HCT116 (cell line): Measurements from ENCODE around the gene TRIM41. TPM values are rescaled to one million over a fixed set of nuclear protein-coding genes. Genes with fewer than 3 reads are reported as not detected.

Experiments used
- ATAC-seq: fragments of 200-7000 bp; cut with Tn5 transposase; 2 replicates; pipeline ENCODE4 v1.9.1; 2020; ENCODE audit warnings: mild to moderate bottlenecking, moderate library complexity
- BruUV-seq: library from RNA; stranded (reverse); fragments of 400-500 nt; replicated peaks from 2 replicates; lab custom pipeline; 2021; lab: Mats Ljungman, UMichigan
- CTCF ChIA-PET: fragments of 300-600 bp; sonication (Branson Sonifier 250); formaldehyde crosslinking; loops from one replicate; lab custom pipeline; 2021; ENCODE audit warnings: antibody characterized with exemption; lab: Charles Lee
- POLR2A ChIA-PET: fragments of 300-600, 350-600 bp; sonication (Branson Sonifier 250); formaldehyde crosslinking; loops from one replicate; lab custom pipeline; 2021; ENCODE audit warnings: antibody characterized with exemption; lab: Charles Lee
- RAD21 ChIA-PET, 2 experiments: fragments of 300-600 bp; sonication (Branson Sonifier 250); formaldehyde crosslinking; loops; one replicate each; lab custom pipeline; 2023; ENCODE audit warnings: low total read pairs in 2 of 2; ENCODE audit not compliant: uncharacterized antibody in 2 of 2, unreplicated experiment in 2 of 2, low non-redundant PET in 1 of 2; lab: Charles Lee
- DNase-seq: peaks from one replicate; pipeline ENCODE4 v3.0.0-alpha.2; 2010; ENCODE audit warnings: low read depth, low spot score
- H2AFZ ChIP-seq: fragments of 200-600 bp; shearing (Covaris generic), sonication (generic); 2 replicates; pipeline ENCODE4 v1.6.1; 2017; ENCODE audit warnings: low read depth, mixed run types, mixed read lengths, antibody characterized with exemption, low read length; ENCODE audit not compliant: poor library complexity, severe bottlenecking
- H3K27ac ChIP-seq: 2 replicates; pipeline ENCODE4 v1.5.1; 2012; ENCODE audit warnings: low read depth, low read length
- H3K27me3 ChIP-seq: fragments of 200-600 bp; sonication (generic); 2 replicates; pipeline ENCODE4 v1.6.1; 2016; ENCODE audit warnings: mixed run types, low read length, mixed read lengths; ENCODE audit not compliant: insufficient read depth
- H3K36me3 ChIP-seq, 2 experiments: fragments of 200-500 bp in 1 of 2; fragments of 200-600 bp in 1 of 2; sonication (Bioruptor generic) in 1 of 2; sonication (generic) in 1 of 2; 2 replicates each; pipeline versions ENCODE4 v1.5.1 to v1.6.1; 2014 to 2016; ENCODE audit warnings: low read length in 2 of 2, inconsistent platforms in 1 of 2, mixed read lengths in 1 of 2, mixed run types in 1 of 2; ENCODE audit not compliant: insufficient read depth in 2 of 2, control insufficient read depth in 1 of 2
- H3K4me1 ChIP-seq, 2 experiments: fragments of 200-600 bp in 1 of 2; sonication (generic) in 1 of 2; 2 replicates each; pipeline versions ENCODE4 v1.5.1 to v1.6.1; 2012 to 2017; ENCODE audit warnings: low read length in 2 of 2, inconsistent platforms in 1 of 2, mild to moderate bottlenecking in 1 of 2, mixed read lengths in 1 of 2, mixed run types in 1 of 2, moderate library complexity in 1 of 2; ENCODE audit not compliant: insufficient read depth in 2 of 2, control insufficient read depth in 1 of 2
- H3K4me2 ChIP-seq: fragments of 200-600 bp; sonication (generic); 2 replicates; pipeline ENCODE4 v1.6.1; 2017; ENCODE audit warnings: mixed run types, low read length, mixed read lengths
- H3K4me3 ChIP-seq, 2 experiments: fragments of 200-600 bp in 1 of 2; sonication (generic) in 1 of 2; replicated peaks in 1 of 2; 2 replicates each; pipeline ENCODE4 v1.5.1; 2011 to 2016; ENCODE audit warnings: low read length in 2 of 2, control low read depth in 1 of 2, low read depth in 1 of 2, mild to moderate bottlenecking in 1 of 2, mixed read lengths in 1 of 2, mixed run types in 1 of 2
- H3K79me2 ChIP-seq: fragments of 200-600 bp; sonication (generic); 2 replicates; pipeline ENCODE4 v1.6.1; 2017; ENCODE audit warnings: mild to moderate bottlenecking, mixed run types, low read length, moderate library complexity, mixed read lengths; ENCODE audit not compliant: insufficient read depth
- H3K9ac ChIP-seq: fragments of 200-600 bp; sonication (generic); 2 replicates; pipeline ENCODE4 v1.6.1; 2016; ENCODE audit warnings: low read length, mixed read lengths
- H3K9me2 ChIP-seq: fragments of 200-600 bp; sonication (generic), shearing (Covaris generic); 2 replicates; pipeline ENCODE4 v1.6.1; 2017; ENCODE audit warnings: mixed run types, mild to moderate bottlenecking, moderate library complexity; ENCODE audit not compliant: insufficient read depth
- H3K9me3 ChIP-seq, 2 experiments: fragments of 200-500 bp in 1 of 2; fragments of 200-600 bp in 1 of 2; sonication (Bioruptor generic) in 1 of 2; sonication (generic) in 1 of 2; 2 replicates each; pipeline ENCODE4 v1.6.1; 2014 to 2017; ENCODE audit warnings: low read length in 2 of 2, mixed read lengths in 2 of 2, inconsistent platforms in 1 of 2, low read depth in 1 of 2, mild to moderate bottlenecking in 1 of 2, mixed run types in 1 of 2, moderate library complexity in 1 of 2; ENCODE audit not compliant: control insufficient read depth in 1 of 2, insufficient read depth in 1 of 2
- H4K20me1 ChIP-seq: fragments of 200-600 bp; sonication (generic), shearing (Covaris generic); 2 replicates; pipeline ENCODE4 v1.6.1; 2017; ENCODE audit warnings: mixed run types, mild to moderate bottlenecking, moderate library complexity; ENCODE audit not compliant: insufficient read depth
- CEBPB ChIP-seq: IDR thresholded peaks from 2 replicates; pipeline ENCODE4 v1.6.1; 2012; ENCODE audit warnings: low read depth
- EGR1 ChIP-seq: IDR thresholded peaks from 2 replicates; pipeline ENCODE4 v1.6.1; 2012; ENCODE audit warnings: low read depth
- FOSL1 ChIP-seq: IDR thresholded peaks from 2 replicates; pipeline ENCODE4 v1.6.1; 2012; ENCODE audit warnings: low read depth
- POLR2A ChIP-seq: IDR thresholded peaks from 2 replicates; pipeline ENCODE4 v1.7.0; 2011; ENCODE audit warnings: borderline replicate concordance; ENCODE audit not compliant: insufficient read depth, insufficient read length; ENCODE audit errors: extremely low read depth
- POLR2AphosphoS5 ChIP-seq: IDR thresholded peaks from 2 replicates; pipeline ENCODE4 v1.6.1; 2011; ENCODE audit warnings: mild to moderate bottlenecking, low read depth, low read length, moderate library complexity
- RAD21 ChIP-seq: IDR thresholded peaks from 2 replicates; pipeline ENCODE4 v1.6.1; 2012; ENCODE audit warnings: low read depth, mild to moderate bottlenecking
- SIN3A ChIP-seq: IDR thresholded peaks from 2 replicates; pipeline ENCODE4 v1.6.1; 2012; ENCODE audit warnings: low read depth
- SP1 ChIP-seq: IDR thresholded peaks from 2 replicates; pipeline ENCODE4 v1.6.1; 2012; ENCODE audit warnings: low read depth
- SRF ChIP-seq: IDR thresholded peaks from 2 replicates; pipeline ENCODE4 v1.6.1; 2012; ENCODE audit warnings: low read depth
- TCF7L2 ChIP-seq: IDR thresholded peaks from 2 replicates; pipeline ENCODE4 v1.7.0; 2011; ENCODE audit warnings: borderline replicate concordance, inconsistent platforms; ENCODE audit not compliant: insufficient read depth, insufficient read length; ENCODE audit errors: extremely low read depth
- ZNF274 ChIP-seq: fragments of 200-500 bp; sonication (Bioruptor generic); IDR thresholded peaks from 2 replicates; pipeline ENCODE4 v1.6.1; 2014; ENCODE audit warnings: mild to moderate bottlenecking, low read depth, low read length, inconsistent platforms
- intact Hi-C: fragments of 100-400 bp; cut with micrococcal nuclease; formaldehyde crosslinking; loops from 2 replicates; pipeline ENCODE4 v1.10.0; 2022
- total RNA-seq: library from RNA; stranded (reverse); gene quantifications from one replicate; pipeline ENCODE4 v1.2.1, GENCODE V29; 2021; ENCODE audit not compliant: unreplicated experiment
- TF ChIP-seq, protein P1 (sequence below): IDR thresholded peaks from 2 replicates; pipeline ENCODE4 v1.6.1; 2012; ENCODE audit warnings: low read depth
- TF ChIP-seq, protein P2 (sequence below): IDR thresholded peaks from 2 replicates; pipeline ENCODE4 v1.6.1; 2011; ENCODE audit warnings: mild to moderate bottlenecking, low read length, moderate library complexity; ENCODE audit not compliant: insufficient replicate concordance; ENCODE audit errors: extremely low read depth

Gene TRIM41
- total RNA-seq, 1 experiment from 2014 or later = 51.8 TPM

DNA sequence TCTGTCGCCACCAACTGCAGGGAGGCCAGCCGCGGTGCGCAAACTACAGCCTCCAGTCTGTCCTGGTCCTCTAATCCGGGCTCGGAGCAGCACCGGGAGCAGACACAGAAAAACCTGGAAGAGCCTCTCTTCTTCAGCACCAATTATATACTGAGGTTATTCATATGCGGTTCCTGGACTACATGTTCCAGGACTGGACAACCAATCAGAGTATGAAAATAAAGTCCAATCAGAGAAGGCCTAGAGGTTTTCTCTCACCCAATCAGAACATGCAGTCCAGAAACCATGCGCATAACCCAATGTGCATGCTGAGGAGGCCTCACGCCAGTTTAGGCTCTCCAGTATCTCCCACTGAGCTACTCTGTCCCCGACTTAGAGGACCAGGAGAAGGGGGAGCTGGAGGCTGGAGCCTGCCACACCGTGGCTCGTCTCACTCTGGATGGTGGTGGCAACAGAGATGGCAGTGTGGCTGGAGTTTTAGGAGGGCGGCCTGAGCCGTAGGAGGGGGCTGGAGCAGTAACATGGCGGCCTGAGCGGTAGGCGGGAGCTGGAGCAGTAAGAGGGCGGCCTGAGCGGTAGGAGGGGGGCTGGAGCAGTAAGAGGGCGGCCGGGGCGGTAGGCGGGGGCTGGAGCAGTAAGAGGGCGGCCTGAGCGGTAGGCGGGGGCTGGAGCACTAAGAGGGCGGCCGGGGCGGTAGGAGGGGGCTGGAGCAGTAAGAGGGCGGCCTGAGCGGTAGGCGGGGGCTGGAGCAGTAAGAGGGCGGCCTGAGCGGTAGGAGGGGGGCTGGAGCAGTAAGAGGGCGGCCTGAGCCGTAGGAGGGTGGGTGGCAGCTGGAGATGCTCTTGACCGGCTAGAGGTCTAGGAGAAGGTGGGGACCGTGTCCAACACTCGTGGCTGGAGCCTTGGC lies 58.2 kb downstream of the TRIM41 start:
- no peak overlapping the region for H3K4me2 ChIP-seq
- RAD21 ChIA-PET = no interaction called here

More for the DNA sequence above, 58.2 kb downstream of the TRIM41 start:
- H3K4me3 ChIP-seq = no peak overlapping the region
- POLR2A ChIA-PET = no interaction called here
- no peaks in the 10 kb centered on the region for H3K27me3 ChIP-seq
- H3K9me3 ChIP-seq = no peaks in the 10 kb centered on the region
- H3K27ac ChIP-seq = no peak overlapping the region
- TF ChIP-seq EGR1 = no peak
- TF ChIP-seq CEBPB = no peak
- no peak for TF ChIP-seq POLR2AphosphoS5
- TF ChIP-seq SIN3A = no peak
- TF ChIP-seq RAD21 = no peak
- no peak for TF ChIP-seq SP1
- no peak for TF ChIP-seq FOSL1
- TF ChIP-seq TCF7L2 = no peak
- TF ChIP-seq, protein P1, sequence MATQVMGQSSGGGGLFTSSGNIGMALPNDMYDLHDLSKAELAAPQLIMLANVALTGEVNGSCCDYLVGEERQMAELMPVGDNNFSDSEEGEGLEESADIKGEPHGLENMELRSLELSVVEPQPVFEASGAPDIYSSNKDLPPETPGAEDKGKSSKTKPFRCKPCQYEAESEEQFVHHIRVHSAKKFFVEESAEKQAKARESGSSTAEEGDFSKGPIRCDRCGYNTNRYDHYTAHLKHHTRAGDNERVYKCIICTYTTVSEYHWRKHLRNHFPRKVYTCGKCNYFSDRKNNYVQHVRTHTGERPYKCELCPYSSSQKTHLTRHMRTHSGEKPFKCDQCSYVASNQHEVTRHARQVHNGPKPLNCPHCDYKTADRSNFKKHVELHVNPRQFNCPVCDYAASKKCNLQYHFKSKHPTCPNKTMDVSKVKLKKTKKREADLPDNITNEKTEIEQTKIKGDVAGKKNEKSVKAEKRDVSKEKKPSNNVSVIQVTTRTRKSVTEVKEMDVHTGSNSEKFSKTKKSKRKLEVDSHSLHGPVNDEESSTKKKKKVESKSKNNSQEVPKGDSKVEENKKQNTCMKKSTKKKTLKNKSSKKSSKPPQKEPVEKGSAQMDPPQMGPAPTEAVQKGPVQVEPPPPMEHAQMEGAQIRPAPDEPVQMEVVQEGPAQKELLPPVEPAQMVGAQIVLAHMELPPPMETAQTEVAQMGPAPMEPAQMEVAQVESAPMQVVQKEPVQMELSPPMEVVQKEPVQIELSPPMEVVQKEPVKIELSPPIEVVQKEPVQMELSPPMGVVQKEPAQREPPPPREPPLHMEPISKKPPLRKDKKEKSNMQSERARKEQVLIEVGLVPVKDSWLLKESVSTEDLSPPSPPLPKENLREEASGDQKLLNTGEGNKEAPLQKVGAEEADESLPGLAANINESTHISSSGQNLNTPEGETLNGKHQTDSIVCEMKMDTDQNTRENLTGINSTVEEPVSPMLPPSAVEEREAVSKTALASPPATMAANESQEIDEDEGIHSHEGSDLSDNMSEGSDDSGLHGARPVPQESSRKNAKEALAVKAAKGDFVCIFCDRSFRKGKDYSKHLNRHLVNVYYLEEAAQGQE = no peak
- TF ChIP-seq ZNF274 = no peak
- no peak for TF ChIP-seq SRF
- TF ChIP-seq, protein P2, sequence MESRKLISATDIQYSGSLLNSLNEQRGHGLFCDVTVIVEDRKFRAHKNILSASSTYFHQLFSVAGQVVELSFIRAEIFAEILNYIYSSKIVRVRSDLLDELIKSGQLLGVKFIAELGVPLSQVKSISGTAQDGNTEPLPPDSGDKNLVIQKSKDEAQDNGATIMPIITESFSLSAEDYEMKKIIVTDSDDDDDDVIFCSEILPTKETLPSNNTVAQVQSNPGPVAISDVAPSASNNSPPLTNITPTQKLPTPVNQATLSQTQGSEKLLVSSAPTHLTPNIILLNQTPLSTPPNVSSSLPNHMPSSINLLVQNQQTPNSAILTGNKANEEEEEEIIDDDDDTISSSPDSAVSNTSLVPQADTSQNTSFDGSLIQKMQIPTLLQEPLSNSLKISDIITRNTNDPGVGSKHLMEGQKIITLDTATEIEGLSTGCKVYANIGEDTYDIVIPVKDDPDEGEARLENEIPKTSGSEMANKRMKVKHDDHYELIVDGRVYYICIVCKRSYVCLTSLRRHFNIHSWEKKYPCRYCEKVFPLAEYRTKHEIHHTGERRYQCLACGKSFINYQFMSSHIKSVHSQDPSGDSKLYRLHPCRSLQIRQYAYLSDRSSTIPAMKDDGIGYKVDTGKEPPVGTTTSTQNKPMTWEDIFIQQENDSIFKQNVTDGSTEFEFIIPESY = no peak
- TF ChIP-seq POLR2A = no peak
- H3K4me1 ChIP-seq = no peaks in the 10 kb centered on the region
- H2AFZ ChIP-seq = no peak overlapping the region
- no peaks in the 10 kb centered on the region for H3K36me3 ChIP-seq
- BruUV-seq = no TSS peak
- H3K79me2 ChIP-seq = no peaks in the 10 kb centered on the region
- ATAC-seq (no peak), DNase-seq (no peak)
- H4K20me1 ChIP-seq = no peaks in the 10 kb centered on the region
- H3K9me2 ChIP-seq = no peaks in the 10 kb centered on the region
- CTCF ChIA-PET = no interaction called here
- H3K9ac ChIP-seq = no peak overlapping the region
- intact Hi-C loops = no loop called here
